Breast epithelium (tissue), 3 donors: Measurements from ENCODE around the gene ZNF117.
"Not testable (repeated sequence)": the region's sequence is repeated elsewhere in the genome, so short reads cannot be mapped to it uniquely, and the experiment has no call there.

Experiments
- CTCF ChIP-seq, 3 donors: fragments of 450-650 bp; IDR thresholded peaks; one replicate each; pipeline ENCODE4 v1.5.1; 2016 to 2017; ENCODE audit warnings: antibody characterized with exemption in 3 of 3, mild to moderate bottlenecking in 3 of 3, moderate library complexity in 3 of 3
- POLR2A ChIP-seq: fragments of 450-650 bp; IDR thresholded peaks from one replicate; pipeline ENCODE4 v1.6.1; 2016; ENCODE audit warnings: antibody characterized with exemption, mild to moderate bottlenecking, moderate library complexity

GRCh38 chr7:64940021-64940420 is 50.8 kb downstream of the ZNF117 start:
- not testable (repeated sequence) for TF ChIP-seq CTCF (IDR thresholded peaks at IDR 0.05); POLR2A
